BE2C (cell line): Measurements from ENCODE around the gene RNF138.

Source experiments
- DNase-seq: peaks from one replicate; pipeline ENCODE4 v3.0.0-alpha.2; 2020
- H3K27me3 ChIP-seq: fragments of 250-450 bp; sonication (Bioruptor Pico); 2 replicates; pipeline ENCODE4 v1.5.1; 2020; ENCODE audit warnings: mild to moderate bottlenecking
- H3K36me3 ChIP-seq: fragments of 250-450 bp; sonication (Bioruptor Pico); 2 replicates; pipeline ENCODE4 v1.5.1; 2020; ENCODE audit warnings: mild to moderate bottlenecking
- H3K4me1 ChIP-seq: fragments of 250-450 bp; sonication (Bioruptor Pico); 2 replicates; pipeline ENCODE4 v1.5.1; 2020
- H3K4me3 ChIP-seq: 2 replicates; pipeline ENCODE4 v1.5.1; 2011; ENCODE audit warnings: low read depth, low read length
- H3K9me3 ChIP-seq: fragments of 250-450 bp; sonication (Bioruptor Pico); 2 replicates; pipeline ENCODE4 v1.5.1; 2020
- TF ChIP-seq, protein P1 (sequence below): IDR thresholded peaks from 2 replicates; pipeline ENCODE4 v1.5.1; 2012; ENCODE audit warnings: mild to moderate bottlenecking, low read depth, low read length

The RNF138 gene

GRCh38 chr18:32135625-32136024 lies 44.0 kb downstream of the RNF138 start:
- H3K4me3 ChIP-seq, result no peak overlapping the region
- H3K4me1 ChIP-seq, result no peaks in the 10 kb centered on the region
- no peaks in the 10 kb centered on the region for H3K9me3 ChIP-seq
- TF ChIP-seq, protein P1, sequence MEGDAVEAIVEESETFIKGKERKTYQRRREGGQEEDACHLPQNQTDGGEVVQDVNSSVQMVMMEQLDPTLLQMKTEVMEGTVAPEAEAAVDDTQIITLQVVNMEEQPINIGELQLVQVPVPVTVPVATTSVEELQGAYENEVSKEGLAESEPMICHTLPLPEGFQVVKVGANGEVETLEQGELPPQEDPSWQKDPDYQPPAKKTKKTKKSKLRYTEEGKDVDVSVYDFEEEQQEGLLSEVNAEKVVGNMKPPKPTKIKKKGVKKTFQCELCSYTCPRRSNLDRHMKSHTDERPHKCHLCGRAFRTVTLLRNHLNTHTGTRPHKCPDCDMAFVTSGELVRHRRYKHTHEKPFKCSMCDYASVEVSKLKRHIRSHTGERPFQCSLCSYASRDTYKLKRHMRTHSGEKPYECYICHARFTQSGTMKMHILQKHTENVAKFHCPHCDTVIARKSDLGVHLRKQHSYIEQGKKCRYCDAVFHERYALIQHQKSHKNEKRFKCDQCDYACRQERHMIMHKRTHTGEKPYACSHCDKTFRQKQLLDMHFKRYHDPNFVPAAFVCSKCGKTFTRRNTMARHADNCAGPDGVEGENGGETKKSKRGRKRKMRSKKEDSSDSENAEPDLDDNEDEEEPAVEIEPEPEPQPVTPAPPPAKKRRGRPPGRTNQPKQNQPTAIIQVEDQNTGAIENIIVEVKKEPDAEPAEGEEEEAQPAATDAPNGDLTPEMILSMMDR, result no peak
- no peak for DNase-seq
- H3K27me3 ChIP-seq, result no peaks in the 10 kb centered on the region
- no peaks in the 10 kb centered on the region for H3K36me3 ChIP-seq

- Histone ChIP-seq H3K36me3 (no peaks in the 10 kb centered on the region), H3K9me3 (no peaks in the 10 kb centered on the region), H3K27me3 (no peaks in the 10 kb centered on the region), H3K4me1 (no peaks in the 10 kb centered on the region), H3K4me3 (no peak overlapping the region)
- TF ChIP-seq, protein P1, result no peak
- DNase-seq, result no peak
Measured at GRCh38 chr18:32138332-32138982, 46.8 kb downstream of the RNF138 start.

DNA sequence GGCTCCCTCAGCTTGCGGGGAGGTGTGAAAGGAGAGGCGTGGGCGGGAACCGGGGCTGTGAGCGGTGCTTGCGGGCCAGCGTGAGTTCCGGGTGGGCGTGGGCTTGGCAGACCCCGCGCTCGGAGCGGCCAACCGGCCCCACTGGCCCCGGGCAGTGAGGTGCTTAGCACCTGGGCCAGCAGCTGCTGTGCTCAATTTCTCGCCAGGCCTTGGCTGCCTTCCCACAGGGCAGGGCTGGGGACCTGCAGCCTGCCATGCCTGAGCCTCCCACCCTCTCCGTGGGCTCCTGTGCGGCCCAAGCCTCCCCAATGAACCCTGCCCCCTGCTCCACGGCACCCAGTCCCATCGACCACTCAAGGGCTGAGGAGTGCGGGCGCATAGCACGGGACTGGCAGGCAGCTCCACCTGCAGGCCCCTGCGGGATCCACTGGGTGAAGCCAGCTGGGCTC lies 48.2 kb downstream of the RNF138 start:
- H3K4me1 ChIP-seq, result no peaks in the 10 kb centered on the region
- no peaks in the 10 kb centered on the region for H3K36me3 ChIP-seq
- H3K9me3 ChIP-seq, result no peaks in the 10 kb centered on the region
- peak; percentile 35 for DNase-seq
- no peaks in the 10 kb centered on the region for H3K27me3 ChIP-seq
- TF ChIP-seq, protein P1, result peak; percentile 8; the same call in 1 of the 2 replicates
- no peak overlapping the region for H3K4me3 ChIP-seq

GRCh38 chr18:32148185-32148870 lies 56.7 kb downstream of the RNF138 start:
- Histone ChIP-seq H3K27me3 (no peaks in the 10 kb centered on the region), H3K9me3 (no peaks in the 10 kb centered on the region), H3K4me3 (no peak overlapping the region), H3K4me1 (no peaks in the 10 kb centered on the region), H3K36me3 (no peaks in the 10 kb centered on the region)
- no peak for DNase-seq
- TF ChIP-seq, protein P1, result no peak

DNA sequence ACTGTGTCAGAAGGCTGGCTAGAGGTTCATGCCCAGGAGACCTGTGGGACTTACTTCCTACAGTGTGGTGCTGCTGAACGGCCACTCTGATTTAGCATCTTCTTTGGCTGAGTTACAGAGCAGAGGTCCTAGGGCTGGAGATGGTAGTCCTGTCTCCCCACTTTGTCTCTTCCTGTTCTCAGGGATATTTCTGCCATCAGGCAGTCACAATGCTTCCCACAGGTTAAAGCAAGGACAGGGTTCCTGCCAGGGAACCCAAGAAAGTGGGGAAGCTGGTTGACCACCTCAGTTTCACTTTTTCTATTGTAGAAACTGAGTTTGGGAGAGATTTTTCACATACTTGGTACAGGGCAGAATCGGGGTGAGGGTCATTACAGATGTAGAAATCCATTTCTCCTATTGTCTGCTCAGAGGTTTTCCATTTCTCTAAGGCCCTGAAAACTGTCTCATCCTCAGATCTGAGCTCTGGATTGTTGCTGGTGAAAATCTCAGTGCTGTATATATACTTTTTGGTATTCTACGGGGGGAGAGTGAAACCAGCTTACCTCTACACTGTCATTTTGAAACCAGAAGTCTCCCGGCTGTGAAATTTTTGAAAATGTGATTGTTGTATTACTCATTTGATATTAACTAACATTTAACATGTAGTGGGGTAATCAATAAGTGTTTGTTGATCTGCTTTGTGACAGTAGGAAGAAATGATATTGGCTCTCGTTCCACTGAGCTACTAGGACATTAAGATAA lies 61.2 kb downstream of the RNF138 start:
- no peak overlapping the region for H3K4me3 ChIP-seq
- TF ChIP-seq, protein P1, result no peak
- H3K4me1 ChIP-seq, result no peaks in the 10 kb centered on the region
- H3K27me3 ChIP-seq, result no peaks in the 10 kb centered on the region
- DNase-seq, result no peak
- no peaks in the 10 kb centered on the region for H3K36me3 ChIP-seq
- H3K9me3 ChIP-seq, result no peaks in the 10 kb centered on the region
